ENCODE results near the gene MAGI1.

- TF ChIP-seq, protein P1, sequence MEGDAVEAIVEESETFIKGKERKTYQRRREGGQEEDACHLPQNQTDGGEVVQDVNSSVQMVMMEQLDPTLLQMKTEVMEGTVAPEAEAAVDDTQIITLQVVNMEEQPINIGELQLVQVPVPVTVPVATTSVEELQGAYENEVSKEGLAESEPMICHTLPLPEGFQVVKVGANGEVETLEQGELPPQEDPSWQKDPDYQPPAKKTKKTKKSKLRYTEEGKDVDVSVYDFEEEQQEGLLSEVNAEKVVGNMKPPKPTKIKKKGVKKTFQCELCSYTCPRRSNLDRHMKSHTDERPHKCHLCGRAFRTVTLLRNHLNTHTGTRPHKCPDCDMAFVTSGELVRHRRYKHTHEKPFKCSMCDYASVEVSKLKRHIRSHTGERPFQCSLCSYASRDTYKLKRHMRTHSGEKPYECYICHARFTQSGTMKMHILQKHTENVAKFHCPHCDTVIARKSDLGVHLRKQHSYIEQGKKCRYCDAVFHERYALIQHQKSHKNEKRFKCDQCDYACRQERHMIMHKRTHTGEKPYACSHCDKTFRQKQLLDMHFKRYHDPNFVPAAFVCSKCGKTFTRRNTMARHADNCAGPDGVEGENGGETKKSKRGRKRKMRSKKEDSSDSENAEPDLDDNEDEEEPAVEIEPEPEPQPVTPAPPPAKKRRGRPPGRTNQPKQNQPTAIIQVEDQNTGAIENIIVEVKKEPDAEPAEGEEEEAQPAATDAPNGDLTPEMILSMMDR (IDR thresholded peaks at IDR 0.05) = no peak
- TF ChIP-seq POLR2A (IDR thresholded peaks at IDR 0.05) (no peak), POLR2AphosphoS5 (IDR thresholded peaks at IDR 0.05) (no peak)
Measured at GRCh38 chr3:65833761-65834505, 204.8 kb downstream of the MAGI1 start.

Data from prostate gland (tissue), 2 donors.